Endodermal cell (in vitro differentiated cells): ENCODE results near the gene PADI3. TPM values are rescaled to one million over a fixed set of nuclear protein-coding genes. Genes with fewer than 3 reads are reported as not detected.
A peak's percentile ranks its signal among the peaks of the same experiment; 100 is the strongest.

Source experiments
- DNase-seq: peaks from one replicate; pipeline ENCODE4 v3.0.0-alpha.2; 2017
- H3K27ac ChIP-seq: 2 replicates; pipeline ENCODE4 v1.5.1; 2013; ENCODE audit warnings: mild to moderate bottlenecking, low read depth, low read length, moderate library complexity
- H3K27me3 ChIP-seq: 2 replicates; pipeline ENCODE4 v1.6.1; 2013; ENCODE audit warnings: mild to moderate bottlenecking, low read length, moderate library complexity; ENCODE audit not compliant: insufficient read depth, control insufficient read depth, poor library complexity, severe bottlenecking
- H3K36me3 ChIP-seq: 2 replicates; pipeline ENCODE4 v1.7.0; 2013; ENCODE audit warnings: mild to moderate bottlenecking, low read length, moderate library complexity; ENCODE audit not compliant: control insufficient read depth, insufficient read depth
- H3K4me1 ChIP-seq: one replicate; pipeline ENCODE4 v1.7.0; 2013; ENCODE audit warnings: low read length; ENCODE audit not compliant: control insufficient read depth, insufficient read depth
- H3K4me3 ChIP-seq: 2 replicates; pipeline ENCODE4 v1.5.1; 2013; ENCODE audit warnings: mild to moderate bottlenecking, low read length, moderate library complexity
- H3K9ac ChIP-seq: 2 replicates; pipeline ENCODE4 v1.6.1; 2013; ENCODE audit warnings: mild to moderate bottlenecking, low read length, moderate library complexity; ENCODE audit not compliant: poor library complexity, severe bottlenecking; ENCODE audit errors: extremely low read depth
- H3K9me3 ChIP-seq: 2 replicates; pipeline ENCODE4 v1.6.1; 2013; ENCODE audit warnings: mild to moderate bottlenecking, low read length, moderate library complexity; ENCODE audit not compliant: control insufficient read depth
- H3K27ac Mint-ChIP-seq: 2 replicates; pipeline ENCODE4 v1.8.0; 2020; ENCODE audit warnings: mixed read lengths
- H3K27me3 Mint-ChIP-seq: 2 replicates; pipeline ENCODE4 v1.8.0; 2021; ENCODE audit warnings: mild to moderate bottlenecking, mixed read lengths; ENCODE audit not compliant: insufficient read depth
- H3K36me3 Mint-ChIP-seq: 2 replicates; pipeline ENCODE4 v1.8.0; 2020; ENCODE audit warnings: low read depth, mixed read lengths
- H3K4me1 Mint-ChIP-seq: 2 replicates; pipeline ENCODE4 v1.8.0; 2020; ENCODE audit warnings: mixed read lengths
- H3K4me3 Mint-ChIP-seq: 2 replicates; pipeline ENCODE4 v1.8.0; 2020; ENCODE audit warnings: mild to moderate bottlenecking, moderate library complexity, mixed read lengths
- H3K9me3 Mint-ChIP-seq: 2 replicates; pipeline ENCODE4 v1.8.0; 2020; ENCODE audit warnings: mild to moderate bottlenecking, mixed read lengths
- WGBS, 2 experiments: methylation state at CpG; one replicate each; pipeline versions ENCODE4 v1.1.5 to v1.1.7; 2013; ENCODE audit warnings: missing lambda C conversion rate in 2 of 2, mixed read lengths in 1 of 2; ENCODE audit not compliant: insufficient coverage in 1 of 2, insufficient read length in 1 of 2; 5-methylcytosine and 5-hydroxymethylcytosine counted together
- total RNA-seq, 2 donors: library from RNA; stranded (reverse); fragmentation: NEBNext Ultra II Directional in 1 of 2; extraction: Animal tissue kit (Norgen Biotek cat#: 25700) in 1 of 2; gene quantifications; 2 replicates in 1 of 2; 3 replicates in 1 of 2; pipeline ENCODE4 v1.2.1, GENCODE V29; 2021
- TF ChIP-seq, protein P1 (sequence below): fragments of 200-600 bp; sonication (generic); conservative IDR thresholded peaks from 2 replicates; pipeline ENCODE4 v1.5.0; 2021; ENCODE audit warnings: antibody characterized with exemption, mild to moderate bottlenecking

The PADI3 gene
- total RNA-seq, 2 donors from 2014 or later = 0.29 to 0.33 TPM

DNA sequence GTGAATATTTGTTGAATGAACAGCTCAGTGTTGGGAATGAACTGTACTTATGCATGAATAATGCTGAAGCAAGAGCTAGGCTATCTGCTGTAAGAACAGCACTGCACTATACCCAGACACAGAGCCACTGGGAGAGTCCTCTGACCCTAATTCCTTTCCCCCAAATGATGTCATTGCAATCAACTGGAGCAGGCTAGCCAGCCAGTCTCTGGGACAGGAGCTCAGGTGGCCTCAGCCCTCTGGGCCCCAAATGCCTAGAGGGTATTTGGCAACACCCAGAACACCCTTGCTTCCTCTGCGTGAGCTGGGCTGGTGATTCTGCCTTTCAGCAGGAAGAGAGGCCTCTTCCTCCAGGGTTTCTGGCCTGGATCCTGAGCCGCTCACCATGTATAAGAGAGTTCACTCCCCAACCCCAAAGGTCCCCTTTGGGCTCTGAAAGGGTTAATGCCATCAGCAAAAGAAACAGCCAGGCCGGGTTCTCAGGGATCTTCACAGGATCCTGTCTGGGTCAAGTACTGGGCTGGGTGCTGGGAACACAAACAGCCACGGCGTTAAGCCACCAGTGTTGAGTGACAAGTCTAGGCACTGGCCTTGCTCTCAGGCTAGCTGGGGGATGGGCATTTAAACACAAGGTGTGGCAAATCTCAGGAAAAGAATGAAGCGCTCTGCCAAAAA, 55.4 kb downstream of the PADI3 start:
- H3K4me3 ChIP-seq = no peak overlapping the region
- WGBS, 2 experiments = 40 to 62% methylated on average over 2 to 6 of the region's 6 CpGs
- H3K9me3 Mint-ChIP-seq = peaks cover 30% of the 10 kb centered on the region
- peaks cover 22% of the 10 kb centered on the region for H3K9me3 ChIP-seq
- H3K36me3 Mint-ChIP-seq = peaks cover 3% of the 10 kb centered on the region
- H3K27ac ChIP-seq = peak overlapping the region; percentile 38
- no peaks in the 10 kb centered on the region for H3K36me3 ChIP-seq
- TF ChIP-seq, protein P1, sequence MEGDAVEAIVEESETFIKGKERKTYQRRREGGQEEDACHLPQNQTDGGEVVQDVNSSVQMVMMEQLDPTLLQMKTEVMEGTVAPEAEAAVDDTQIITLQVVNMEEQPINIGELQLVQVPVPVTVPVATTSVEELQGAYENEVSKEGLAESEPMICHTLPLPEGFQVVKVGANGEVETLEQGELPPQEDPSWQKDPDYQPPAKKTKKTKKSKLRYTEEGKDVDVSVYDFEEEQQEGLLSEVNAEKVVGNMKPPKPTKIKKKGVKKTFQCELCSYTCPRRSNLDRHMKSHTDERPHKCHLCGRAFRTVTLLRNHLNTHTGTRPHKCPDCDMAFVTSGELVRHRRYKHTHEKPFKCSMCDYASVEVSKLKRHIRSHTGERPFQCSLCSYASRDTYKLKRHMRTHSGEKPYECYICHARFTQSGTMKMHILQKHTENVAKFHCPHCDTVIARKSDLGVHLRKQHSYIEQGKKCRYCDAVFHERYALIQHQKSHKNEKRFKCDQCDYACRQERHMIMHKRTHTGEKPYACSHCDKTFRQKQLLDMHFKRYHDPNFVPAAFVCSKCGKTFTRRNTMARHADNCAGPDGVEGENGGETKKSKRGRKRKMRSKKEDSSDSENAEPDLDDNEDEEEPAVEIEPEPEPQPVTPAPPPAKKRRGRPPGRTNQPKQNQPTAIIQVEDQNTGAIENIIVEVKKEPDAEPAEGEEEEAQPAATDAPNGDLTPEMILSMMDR = no peak
- H3K27me3 Mint-ChIP-seq = peaks cover 3% of the 10 kb centered on the region
- peak; percentile 65 for DNase-seq
- no peak overlapping the region for H3K27ac Mint-ChIP-seq
- no peaks in the 10 kb centered on the region for H3K4me1 ChIP-seq
- H3K27me3 ChIP-seq = no peaks in the 10 kb centered on the region
- no peak overlapping the region for H3K4me3 Mint-ChIP-seq
- H3K9ac ChIP-seq = no peak overlapping the region
- peaks cover 11% of the 10 kb centered on the region for H3K4me1 Mint-ChIP-seq

DNA sequence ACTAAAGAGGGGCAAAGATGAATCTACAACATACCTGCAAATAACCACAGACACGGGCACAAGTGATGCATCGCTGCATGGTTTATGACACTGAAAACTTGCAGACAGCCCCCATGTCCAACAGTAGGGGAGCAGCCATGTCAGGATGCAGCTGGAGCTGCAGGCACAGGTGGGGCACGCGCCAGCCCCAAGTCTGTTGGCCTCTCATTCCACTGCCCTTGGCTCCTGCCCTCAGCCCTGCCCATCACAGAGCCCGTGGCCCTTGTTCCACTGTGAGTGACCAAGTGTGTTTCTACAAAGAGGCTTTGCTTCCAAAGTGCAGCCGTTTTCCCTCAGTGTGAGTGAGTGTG, 55.9 kb downstream of the PADI3 start:
- no peak overlapping the region for H3K4me3 ChIP-seq
- peak overlapping the region; percentile 36 for H3K27ac ChIP-seq
- H3K9ac ChIP-seq = no peak overlapping the region
- peak; percentile 45 for DNase-seq
- Mint-ChIP-seq H3K27me3 (no peaks in the 10 kb centered on the region), H3K4me3 (no peak overlapping the region), H3K27ac (no peak overlapping the region), H3K9me3 (peaks cover 28% of the 10 kb centered on the region), H3K36me3 (peaks cover 3% of the 10 kb centered on the region), H3K4me1 (peaks cover 11% of the 10 kb centered on the region)
- TF ChIP-seq, protein P1 = no peak
- H3K27me3 ChIP-seq = no peaks in the 10 kb centered on the region
- no peaks in the 10 kb centered on the region for H3K36me3 ChIP-seq
- H3K4me1 ChIP-seq = no peaks in the 10 kb centered on the region
- WGBS, 2 experiments = 60 to 74% methylated on average over 1 to 6 of the region's 6 CpGs
- H3K9me3 ChIP-seq = peaks cover 22% of the 10 kb centered on the region

DNA sequence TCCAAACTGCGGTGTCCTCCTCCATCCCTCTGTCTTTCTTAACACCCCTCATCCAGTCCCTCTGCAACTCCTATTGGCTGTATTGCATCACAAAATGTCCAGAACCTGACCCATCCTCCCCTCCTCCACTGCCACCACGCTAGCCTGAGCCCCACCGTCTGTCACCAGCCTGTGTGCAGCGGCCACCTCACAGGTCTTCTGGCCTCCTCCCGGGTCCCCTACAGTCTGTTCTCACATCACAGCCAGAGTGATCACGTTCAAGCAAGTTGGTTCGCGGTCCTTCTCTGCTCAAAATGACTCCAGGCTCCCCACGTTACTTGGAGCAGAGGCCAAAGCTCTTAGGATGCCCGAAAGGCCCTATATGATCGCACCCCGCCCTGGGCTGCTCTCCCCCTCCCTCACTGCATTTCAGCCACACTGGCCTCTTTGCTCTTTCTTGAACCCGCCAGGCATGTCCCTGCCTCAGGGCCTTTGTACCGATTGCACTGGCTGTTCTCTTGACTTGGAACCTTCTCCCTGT, 56.7 kb downstream of the PADI3 start:
- TF ChIP-seq, protein P1 = no peak
- WGBS, 2 experiments = 80 to 82% methylated on average over 12 to 13 of the region's 14 CpGs

More for the DNA sequence above, 56.7 kb downstream of the PADI3 start:
- DNase-seq = no peak
- Histone ChIP-seq H3K9me3 (peaks cover 22% of the 10 kb centered on the region), H3K4me1 (no peaks in the 10 kb centered on the region), H3K9ac (no peak overlapping the region), H3K36me3 (no peaks in the 10 kb centered on the region), H3K4me3 (no peak overlapping the region), H3K27me3 (no peaks in the 10 kb centered on the region), H3K27ac (no peak overlapping the region)
- Mint-ChIP-seq H3K27me3 (no peaks in the 10 kb centered on the region), H3K4me3 (no peak overlapping the region), H3K27ac (no peak overlapping the region), H3K4me1 (peaks cover 16% of the 10 kb centered on the region), H3K9me3 (peaks cover 27% of the 10 kb centered on the region), H3K36me3 (peaks cover 3% of the 10 kb centered on the region)
